PC-9 (cell line): Measurements from ENCODE around the gene COL16A1.

Experiments used
- EZH2 ChIP-seq: fragments of 200-600 bp; sonication (generic); IDR thresholded peaks from 2 replicates; pipeline ENCODE4 v1.8.0; 2017; ENCODE audit warnings: antibody characterized with exemption, low read depth
- TF ChIP-seq, protein P1 (sequence below): fragments of 200-600 bp; sonication (generic); conservative IDR thresholded peaks from 2 replicates; pipeline ENCODE4 v1.6.1; 2017; ENCODE audit warnings: mixed run types, antibody characterized with exemption, mild to moderate bottlenecking, moderate library complexity

DNA sequence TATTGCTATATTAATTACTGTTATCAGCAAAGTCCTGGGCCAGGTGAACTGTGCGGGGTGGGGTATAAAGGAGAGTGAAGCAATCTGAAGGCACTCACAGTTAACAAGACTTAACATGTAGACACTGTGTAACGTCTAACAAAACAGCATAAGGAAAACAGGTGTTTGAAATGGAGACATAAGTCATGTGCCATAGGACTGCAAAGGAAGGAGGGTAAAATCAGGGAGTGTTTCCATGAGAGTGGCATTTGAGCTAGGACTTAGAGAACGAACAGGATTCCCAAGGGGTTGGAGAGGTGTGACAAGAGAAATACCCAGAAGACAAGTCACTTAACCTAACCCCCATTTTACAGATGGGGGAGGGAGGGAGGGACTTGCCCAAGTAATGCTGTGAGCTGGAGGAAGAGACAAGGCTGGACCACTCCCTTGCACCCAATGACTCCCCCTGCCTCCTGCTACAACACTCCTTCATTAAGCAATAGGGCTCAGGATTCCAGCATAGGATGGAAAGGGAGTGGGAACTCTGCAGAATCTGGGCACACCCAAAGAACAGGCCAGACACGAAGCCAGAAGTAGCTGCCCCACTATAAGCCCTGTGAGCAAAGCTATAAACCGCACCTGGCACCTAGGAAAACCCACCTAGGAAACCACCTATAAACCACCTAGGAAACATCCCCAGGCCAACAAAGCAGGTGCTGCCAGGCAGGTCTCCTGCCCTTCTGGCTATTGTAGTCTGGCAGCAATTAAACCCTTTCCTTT, 65.7 kb downstream of the COL16A1 start:
- TF ChIP-seq, protein P1, sequence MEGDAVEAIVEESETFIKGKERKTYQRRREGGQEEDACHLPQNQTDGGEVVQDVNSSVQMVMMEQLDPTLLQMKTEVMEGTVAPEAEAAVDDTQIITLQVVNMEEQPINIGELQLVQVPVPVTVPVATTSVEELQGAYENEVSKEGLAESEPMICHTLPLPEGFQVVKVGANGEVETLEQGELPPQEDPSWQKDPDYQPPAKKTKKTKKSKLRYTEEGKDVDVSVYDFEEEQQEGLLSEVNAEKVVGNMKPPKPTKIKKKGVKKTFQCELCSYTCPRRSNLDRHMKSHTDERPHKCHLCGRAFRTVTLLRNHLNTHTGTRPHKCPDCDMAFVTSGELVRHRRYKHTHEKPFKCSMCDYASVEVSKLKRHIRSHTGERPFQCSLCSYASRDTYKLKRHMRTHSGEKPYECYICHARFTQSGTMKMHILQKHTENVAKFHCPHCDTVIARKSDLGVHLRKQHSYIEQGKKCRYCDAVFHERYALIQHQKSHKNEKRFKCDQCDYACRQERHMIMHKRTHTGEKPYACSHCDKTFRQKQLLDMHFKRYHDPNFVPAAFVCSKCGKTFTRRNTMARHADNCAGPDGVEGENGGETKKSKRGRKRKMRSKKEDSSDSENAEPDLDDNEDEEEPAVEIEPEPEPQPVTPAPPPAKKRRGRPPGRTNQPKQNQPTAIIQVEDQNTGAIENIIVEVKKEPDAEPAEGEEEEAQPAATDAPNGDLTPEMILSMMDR = no peak
- no peak for TF ChIP-seq EZH2
